NCI-H2171 treated with DMSO at 0.1 percent for 48 hours (cell line): Measurements from ENCODE around the gene RALGDS.
A peak's percentile ranks its signal among the peaks of the same experiment; 100 is the strongest.

Experiments
- DNase-seq: peaks from one replicate; lab custom pipeline; 2025; lab: John Stamatoyannopoulos, UW

RALGDS gene

GRCh38 chr9:133134388-133135145 lies 13.5 kb upstream of the RALGDS start:
- no peak for DNase-seq

GRCh38 chr9:133133681-133134387 lies 12.8 kb upstream of the RALGDS start:
- DNase-seq = peak; percentile 88

GRCh38 chr9:133132174-133132573 lies 11.1 kb upstream of the RALGDS start:
- peak; percentile 81 for DNase-seq

GRCh38 chr9:133131506-133131905 lies 10.5 kb upstream of the RALGDS start:
- no peak for DNase-seq

GRCh38 chr9:133130685-133131244 lies 9.7 kb upstream of the RALGDS start:
- DNase-seq = no peak

- no peak for DNase-seq
Observed at GRCh38 chr9:133129001-133129795, 8.2 kb upstream of the RALGDS start.

GRCh38 chr9:133128152-133128551 lies 7.1 kb upstream of the RALGDS start:
- DNase-seq = no peak

- no peak for DNase-seq
Observed at GRCh38 chr9:133127340-133127981, 6.4 kb upstream of the RALGDS start.

- DNase-seq = peak; percentile 28
Observed at GRCh38 chr9:133126697-133127339, 5.8 kb upstream of the RALGDS start.

- DNase-seq = peak; percentile 59
Observed at GRCh38 chr9:133125941-133126696, 5.1 kb upstream of the RALGDS start.

GRCh38 chr9:133124907-133125275 lies 3.9 kb upstream of the RALGDS start:
- no peak for DNase-seq

GRCh38 chr9:133124123-133124906 lies 3.3 kb upstream of the RALGDS start:
- no peak for DNase-seq

GRCh38 chr9:133122935-133123611 lies 2.0 kb upstream of the RALGDS start:
- DNase-seq = no peak

GRCh38 chr9:133122605-133122934 lies 1.5 kb upstream of the RALGDS start:
- no peak for DNase-seq

- no peak for DNase-seq
Observed at GRCh38 chr9:133121915-133122550, 993 bp upstream of the RALGDS start.

- peak; percentile 86 for DNase-seq
Observed at GRCh38 chr9:133120501-133121197, 391 bp downstream of the RALGDS start.

GRCh38 chr9:133119846-133120500 lies 1.1 kb downstream of the RALGDS start:
- peak; percentile 95 for DNase-seq
